Measurements from ENCODE around the gene CASKIN1.

The CASKIN1 gene

DNA sequence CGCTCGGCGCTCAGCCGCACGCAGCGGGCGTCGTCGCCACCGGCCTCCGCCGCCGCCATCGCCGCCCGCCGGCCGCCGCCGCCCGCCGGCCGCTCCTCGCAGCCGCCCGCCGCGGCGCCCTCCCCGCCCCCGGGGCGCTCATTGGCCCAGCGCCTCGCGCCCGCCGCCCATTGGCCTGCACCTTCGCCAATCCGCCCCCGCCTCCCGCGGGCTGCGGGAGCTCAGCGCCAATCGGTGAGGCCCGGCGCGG is 18.2 kb upstream of the CASKIN1 start, which contains the start of gene PGP:
Gene PGP (minus strand): TSS at position 122 of the 250 bp plus-strand sequence. CDS start 63 bp downstream, at position 59.
- TF ChIP-seq, protein P1, sequence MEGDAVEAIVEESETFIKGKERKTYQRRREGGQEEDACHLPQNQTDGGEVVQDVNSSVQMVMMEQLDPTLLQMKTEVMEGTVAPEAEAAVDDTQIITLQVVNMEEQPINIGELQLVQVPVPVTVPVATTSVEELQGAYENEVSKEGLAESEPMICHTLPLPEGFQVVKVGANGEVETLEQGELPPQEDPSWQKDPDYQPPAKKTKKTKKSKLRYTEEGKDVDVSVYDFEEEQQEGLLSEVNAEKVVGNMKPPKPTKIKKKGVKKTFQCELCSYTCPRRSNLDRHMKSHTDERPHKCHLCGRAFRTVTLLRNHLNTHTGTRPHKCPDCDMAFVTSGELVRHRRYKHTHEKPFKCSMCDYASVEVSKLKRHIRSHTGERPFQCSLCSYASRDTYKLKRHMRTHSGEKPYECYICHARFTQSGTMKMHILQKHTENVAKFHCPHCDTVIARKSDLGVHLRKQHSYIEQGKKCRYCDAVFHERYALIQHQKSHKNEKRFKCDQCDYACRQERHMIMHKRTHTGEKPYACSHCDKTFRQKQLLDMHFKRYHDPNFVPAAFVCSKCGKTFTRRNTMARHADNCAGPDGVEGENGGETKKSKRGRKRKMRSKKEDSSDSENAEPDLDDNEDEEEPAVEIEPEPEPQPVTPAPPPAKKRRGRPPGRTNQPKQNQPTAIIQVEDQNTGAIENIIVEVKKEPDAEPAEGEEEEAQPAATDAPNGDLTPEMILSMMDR (IDR thresholded peaks at IDR 0.05; ENCODE audit: low read depth, low read length, missing control alignments), result no peak
- DNase-seq (ENCODE audit: low read depth), result no peak
- peak within 1 kb of the TSS; percentile 66 for H3K4me3 ChIP-seq (ENCODE audit: low read depth, low read length)
- in situ Hi-C loops (cut with HindIII; ENCODE audit: low sequenced_read_pairs), result no loop called here

DNA sequence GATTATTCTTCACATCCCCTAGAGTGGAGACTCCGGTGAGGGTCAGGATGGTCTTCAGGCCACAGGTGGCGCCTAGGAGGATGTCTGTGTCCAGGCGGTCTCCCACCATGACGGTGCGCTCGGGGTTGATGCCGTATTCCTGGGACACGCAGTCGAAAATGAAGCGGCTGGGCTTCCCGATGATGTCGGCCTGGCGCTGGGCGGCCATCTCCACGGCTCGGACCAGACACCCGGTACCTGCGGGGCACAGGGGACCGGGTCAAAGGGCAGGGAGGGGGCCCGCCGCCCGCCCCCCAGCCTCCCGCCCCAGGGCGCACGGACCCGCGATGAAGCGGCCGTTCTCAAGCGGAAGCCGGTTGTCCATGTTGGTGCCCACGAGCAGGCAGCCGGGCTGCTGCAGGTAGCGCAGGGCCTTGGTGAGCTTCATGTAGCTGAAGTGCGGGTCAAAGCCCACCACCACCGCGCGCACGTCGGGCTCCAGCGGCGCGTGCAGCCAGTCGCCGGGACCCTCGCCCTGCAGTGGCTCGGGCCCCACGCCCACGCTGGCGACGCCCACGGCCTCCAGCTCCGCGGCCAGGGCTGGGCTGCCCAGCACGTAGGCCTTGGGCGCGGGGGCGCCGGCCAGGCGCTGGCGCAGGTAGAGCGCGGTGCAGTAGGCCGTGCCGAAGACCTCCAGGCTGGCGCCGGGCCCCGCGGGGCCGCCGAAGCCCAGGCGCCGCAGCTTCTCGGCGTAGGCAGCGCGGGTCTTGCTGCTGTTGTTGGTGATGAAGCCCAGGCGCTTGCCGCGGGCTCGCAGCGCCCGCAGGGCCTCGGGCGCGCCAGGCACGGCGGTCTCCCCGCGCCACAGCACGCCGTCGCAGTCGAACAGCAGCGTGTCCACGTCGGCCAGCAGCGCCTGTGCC is 17.7 kb upstream of the CASKIN1 start:
- no peak for DNase-seq (ENCODE audit: low read depth)
- TF ChIP-seq, protein P1 (IDR thresholded peaks at IDR 0.05; ENCODE audit: low read depth, low read length, missing control alignments), result peak; percentile 7
- in situ Hi-C loops (cut with HindIII; ENCODE audit: low sequenced_read_pairs), result no loop called here
- H3K4me3 ChIP-seq (ENCODE audit: low read depth, low read length), result peak overlapping the region; percentile 54

DNA sequence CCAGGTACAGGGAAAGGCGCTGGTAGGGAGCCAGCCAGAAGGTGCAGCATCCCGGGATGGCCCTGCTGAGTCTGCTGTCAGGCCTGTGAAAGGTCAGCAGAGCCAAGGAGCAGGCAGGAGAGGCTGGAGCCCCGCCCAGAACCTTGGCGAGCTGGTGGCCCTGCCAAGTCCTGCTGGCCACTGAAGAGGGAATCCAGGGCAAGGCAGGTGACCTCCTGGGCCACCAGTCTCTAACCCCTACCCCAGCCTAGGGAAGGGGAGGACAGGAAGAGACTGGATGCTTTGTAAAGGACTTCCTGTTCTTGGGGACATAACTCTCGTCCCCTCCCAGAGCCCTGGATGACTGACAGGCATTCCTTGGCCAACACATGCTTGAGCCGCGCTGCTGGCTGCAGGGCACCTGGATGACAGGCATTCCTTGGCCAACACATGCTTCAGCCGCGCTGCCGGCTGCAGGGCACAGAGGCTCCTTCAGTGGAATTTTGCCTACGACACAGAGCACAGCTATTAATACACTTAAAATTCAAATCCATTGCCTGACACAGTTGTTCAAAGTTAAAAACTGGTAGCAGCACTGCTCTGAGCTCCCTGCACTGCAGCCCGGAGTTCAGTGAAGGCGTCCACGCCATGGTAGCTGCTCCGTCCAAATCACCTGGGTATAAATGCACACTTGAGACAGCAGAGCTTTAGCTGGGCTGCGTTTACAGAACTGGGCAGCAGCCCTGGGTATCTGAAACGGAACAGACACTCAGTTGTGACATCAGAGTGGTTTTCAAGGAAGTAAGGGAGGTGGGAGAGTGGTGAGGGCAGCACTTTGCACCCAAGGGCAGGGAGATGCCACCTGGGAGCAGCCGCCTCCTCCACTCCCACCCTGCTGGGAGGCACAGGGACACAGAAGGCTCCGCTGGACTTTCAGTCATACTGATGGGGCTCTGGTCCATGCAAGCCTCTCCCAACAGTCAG is 16.2 kb upstream of the CASKIN1 start:
- no peak for DNase-seq (ENCODE audit: low read depth)
- peak overlapping the region; percentile 54 for H3K4me3 ChIP-seq (ENCODE audit: low read depth, low read length)
- in situ Hi-C loops (cut with HindIII; ENCODE audit: low sequenced_read_pairs), result no loop called here
- TF ChIP-seq, protein P1 (IDR thresholded peaks at IDR 0.05; ENCODE audit: low read depth, low read length, missing control alignments), result no peak

DNA sequence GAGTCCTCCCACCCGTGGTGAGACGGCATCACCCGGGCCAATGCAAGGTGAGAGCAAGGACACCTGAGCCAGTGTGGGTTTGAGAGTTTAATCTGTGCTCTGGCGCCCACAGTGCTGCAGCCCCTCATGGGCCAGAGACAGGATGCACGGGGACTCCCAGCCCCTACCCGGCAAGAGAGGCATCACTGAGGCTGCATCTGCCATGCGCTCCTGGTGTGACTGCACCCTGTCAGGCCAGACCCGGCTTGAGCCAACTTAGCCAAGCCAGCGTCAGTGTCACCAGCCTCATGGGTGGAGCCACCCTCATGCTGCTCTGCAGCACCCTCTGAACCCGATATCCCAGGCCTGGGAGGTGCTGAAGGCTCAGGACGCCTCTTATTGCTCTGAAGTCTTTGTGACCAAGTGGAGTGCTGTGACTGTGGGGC is 15.5 kb upstream of the CASKIN1 start:
- H3K4me3 ChIP-seq (ENCODE audit: low read depth, low read length), result no peak overlapping the region
- in situ Hi-C loops (cut with HindIII; ENCODE audit: low sequenced_read_pairs), result no loop called here
- TF ChIP-seq, protein P1 (IDR thresholded peaks at IDR 0.05; ENCODE audit: low read depth, low read length, missing control alignments), result no peak
- DNase-seq (ENCODE audit: low read depth), result no peak

DNA sequence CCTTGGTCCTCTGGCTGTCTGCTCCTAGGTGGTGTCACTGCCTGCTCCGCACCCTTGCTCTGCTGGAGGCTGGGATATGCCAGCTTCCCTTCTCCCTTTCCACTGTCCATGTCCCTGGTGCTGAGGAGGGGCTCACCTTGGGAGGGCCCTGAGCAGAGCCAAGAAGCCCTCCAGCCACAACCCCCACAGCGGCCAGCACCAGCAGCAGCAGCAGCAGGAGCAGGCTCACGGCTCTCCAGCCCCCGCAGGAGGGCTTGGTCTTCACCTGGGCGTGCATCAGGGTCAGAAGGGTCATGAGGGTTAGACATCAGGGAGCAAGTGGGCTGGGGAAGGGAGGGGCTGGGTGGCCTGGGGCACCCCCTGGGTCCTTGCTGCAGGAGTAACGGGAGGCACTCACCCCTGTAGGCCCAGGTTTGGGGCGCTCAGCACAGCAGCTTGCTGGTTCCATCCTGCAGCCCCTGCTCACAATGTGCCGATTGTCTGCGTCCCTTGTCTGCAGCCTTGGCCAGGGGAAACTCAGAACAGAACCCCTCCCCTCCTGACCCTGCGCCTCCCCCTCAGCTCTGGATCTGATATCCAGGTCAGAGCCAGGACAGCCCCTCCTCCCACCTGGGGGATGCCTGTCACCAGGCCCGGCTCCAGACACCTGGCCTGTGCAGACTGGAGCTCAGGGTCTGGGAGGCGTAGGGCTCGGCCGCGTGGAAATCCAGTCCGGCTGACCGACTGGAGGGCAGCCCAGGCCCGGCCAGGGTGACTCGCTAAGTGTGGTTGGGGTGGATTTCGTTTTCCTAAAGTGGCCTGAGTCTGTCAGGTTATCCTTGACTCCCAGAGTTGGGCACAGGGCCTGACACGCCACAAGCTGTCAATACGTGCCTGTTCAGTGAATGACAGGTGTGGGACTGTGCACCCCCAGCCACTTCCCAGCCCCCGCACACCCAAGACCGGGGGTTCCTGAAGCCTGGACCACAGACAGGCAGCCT is 14.3 kb upstream of the CASKIN1 start, which contains the start of gene BRICD5:
Gene BRICD5 (minus strand): TSS at position 478 of the 980 bp plus-strand sequence. CDS start 30 bp downstream, at position 448.
- in situ Hi-C loops (cut with HindIII; ENCODE audit: low sequenced_read_pairs), result no loop called here
- TF ChIP-seq, protein P1 (IDR thresholded peaks at IDR 0.05; ENCODE audit: low read depth, low read length, missing control alignments), result no peak
- no peak for DNase-seq (ENCODE audit: low read depth)
- H3K4me3 ChIP-seq (ENCODE audit: low read depth, low read length), result no peak within 1 kb of the TSS
